ENCODE data around the gene FUOM. TPM values are rescaled to one million over a fixed set of nuclear protein-coding genes. Genes with fewer than 3 reads are reported as not detected.

FUOM gene
- total RNA-seq, 1 experiment from 2014 or later = 31.3 TPM

GRCh38 chr10:133341983-133342382, 15.8 kb downstream of the FUOM start:
- POLR2A ChIA-PET = no interaction called here
- ATAC-seq = no peak
- no peak for DNase-seq (ENCODE audit: low spot score)
- Mint-ChIP-seq H3K36me3 (no peaks in the 10 kb centered on the region), H3K4me3 (no peak overlapping the region), H3K9me3 (peaks cover 10% of the 10 kb centered on the region), H3K27ac (no peak overlapping the region), H3K4me1 (peaks cover 14% of the 10 kb centered on the region), H3K27me3 (ENCODE audit: low read depth) (peaks cover 35% of the 10 kb centered on the region)
- TF ChIP-seq ZNF425 (CRISPR knock-in tag; conservative IDR thresholded peaks at IDR 0.05) = no peak
- CTCF ChIA-PET = interaction anchor here (1.0 kb wide), 1 partner anchor 12 kb away, joined by 4 read pairs; no protein-coding TSS in a partner anchor

GRCh38 chr10:133339708-133340380, 18.0 kb downstream of the FUOM start:
- DNase-seq (ENCODE audit: low spot score) = no peak
- Mint-ChIP-seq H3K27me3 (ENCODE audit: low read depth) (peaks cover 29% of the 10 kb centered on the region), H3K36me3 (no peaks in the 10 kb centered on the region), H3K27ac (no peak overlapping the region), H3K9me3 (peaks cover 10% of the 10 kb centered on the region), H3K4me3 (no peak overlapping the region), H3K4me1 (peaks cover 7% of the 10 kb centered on the region)
- ATAC-seq = no peak
- no peak for TF ChIP-seq AFF4 (CRISPR knock-in tag; IDR thresholded peaks at IDR 0.05; ENCODE audit: borderline replicate concordance)
- TF ChIP-seq SMAD3 (CRISPR knock-in tag; IDR thresholded peaks at IDR 0.05; ENCODE audit: borderline replicate concordance) = no peak
- no peak for TF ChIP-seq USF2 (CRISPR knock-in tag; IDR thresholded peaks at IDR 0.05)
- TF ChIP-seq ZNF416 (CRISPR knock-in tag; IDR thresholded peaks at IDR 0.05) = no peak
- no peak for TF ChIP-seq FOXJ3 (CRISPR knock-in tag; IDR thresholded peaks at IDR 0.05; ENCODE audit: borderline replicate concordance)
- no peak for TF ChIP-seq MLX (CRISPR knock-in tag; IDR thresholded peaks at IDR 0.05)
- TF ChIP-seq ZNF138 (CRISPR knock-in tag; conservative IDR thresholded peaks at IDR 0.05) = no peak
- POLR2A ChIA-PET = no interaction called here
- CTCF ChIA-PET = no interaction called here

- Mint-ChIP-seq H3K4me3 (no peak overlapping the region), H3K4me1 (peaks cover 5% of the 10 kb centered on the region)
- no peak for TF ChIP-seq STAT6 (CRISPR knock-in tag; conservative IDR thresholded peaks at IDR 0.05; ENCODE audit: low read depth)
- no peak for TF ChIP-seq ZNF121 (CRISPR knock-in tag; IDR thresholded peaks at IDR 0.05)
- TF ChIP-seq ZNF423 (CRISPR knock-in tag; IDR thresholded peaks at IDR 0.05) = no peak
- no peak for TF ChIP-seq GABPB1 (CRISPR knock-in tag; IDR thresholded peaks at IDR 0.05)
- TF ChIP-seq ZBTB21 (CRISPR knock-in tag; IDR thresholded peaks at IDR 0.05; ENCODE audit: borderline replicate concordance) = no peak
- TF ChIP-seq NFE2L1 (CRISPR knock-in tag; IDR thresholded peaks at IDR 0.05) = no peak
- TF ChIP-seq MLX (CRISPR knock-in tag; IDR thresholded peaks at IDR 0.05) = no peak
- no peak for TF ChIP-seq ZSCAN18 (CRISPR knock-in tag; IDR thresholded peaks at IDR 0.05)
- TF ChIP-seq ZNF232 (CRISPR knock-in tag; IDR thresholded peaks at IDR 0.05) = no peak
Measured at GRCh38 chr10:133338080-133339071, 19.4 kb downstream of the FUOM start.

More at GRCh38 chr10:133338080-133339071, 19.4 kb downstream of the FUOM start:
- ChIA-PET POLR2A (no interaction called here), CTCF (no interaction called here)
- peaks cover 10% of the 10 kb centered on the region for H3K9me3 Mint-ChIP-seq
- H3K27me3 Mint-ChIP-seq (ENCODE audit: low read depth) = peaks cover 29% of the 10 kb centered on the region
- DNase-seq (ENCODE audit: low spot score) (no peak), ATAC-seq (no peak)
- H3K36me3 Mint-ChIP-seq = no peaks in the 10 kb centered on the region
- H3K27ac Mint-ChIP-seq = no peak overlapping the region

Data from WTC11 (cell line).